OCI-LY3 (cell line): ENCODE measurements around the gene EPHA8.

ENCODE experiments used
- H2AFZ ChIP-seq: fragments of 200-600, 300-600 bp; shearing (Covaris generic); 2 replicates; pipeline ENCODE4 v1.6.0; 2014; ENCODE audit warnings: antibody characterized with exemption, low read depth, low read length
- H3K27ac ChIP-seq: fragments of 200-600, 300-600 bp; sonication (generic); 2 replicates; pipeline ENCODE4 v1.5.1; 2014; ENCODE audit warnings: mild to moderate bottlenecking, low read length, moderate library complexity, mixed read lengths
- H3K27me3 ChIP-seq: fragments of 200-600, 300-600 bp; sonication (generic); 2 replicates; pipeline ENCODE4 v1.6.1; 2014; ENCODE audit warnings: low read depth, low read length, mixed read lengths
- H3K36me3 ChIP-seq: fragments of 200-600, 300-600 bp; sonication (generic); replicated peaks from 2 replicates; pipeline ENCODE3; 2014; ENCODE audit warnings: low read depth, low read length, mixed read lengths
- H3K4me1 ChIP-seq: fragments of 300-600, 200-600 bp; sonication (generic); 2 replicates; pipeline ENCODE4 v1.6.1; 2014; ENCODE audit warnings: low read length, mixed read lengths
- H3K4me2 ChIP-seq: fragments of 200-600, 300-600 bp; sonication (generic); 2 replicates; pipeline ENCODE4 v1.6.1; 2014; ENCODE audit warnings: low read length, mixed read lengths
- H3K4me3 ChIP-seq: fragments of 300-600, 200-600 bp; sonication (generic); 2 replicates; pipeline ENCODE4 v1.5.1; 2014; ENCODE audit warnings: antibody characterized with exemption, mild to moderate bottlenecking, low read length, moderate library complexity
- H3K79me2 ChIP-seq: fragments of 300-600, 200-600 bp; shearing (Covaris generic); 2 replicates; pipeline ENCODE4 v1.6.1; 2014; ENCODE audit warnings: mild to moderate bottlenecking, low read length, mixed read lengths
- H3K9ac ChIP-seq: fragments of 300-600, 200-600 bp; shearing (Covaris generic); 2 replicates; pipeline ENCODE4 v1.6.0; 2014; ENCODE audit warnings: mild to moderate bottlenecking, low read length, moderate library complexity
- H3K9me3 ChIP-seq: fragments of 200-600, 300-600 bp; shearing (Covaris generic); 2 replicates; pipeline ENCODE4 v1.6.1; 2014; ENCODE audit warnings: low read length, mixed read lengths; ENCODE audit not compliant: insufficient read depth
- H4K20me1 ChIP-seq: fragments of 200-600, 300-600 bp; sonication (generic); 2 replicates; pipeline ENCODE4 v1.6.1; 2016; ENCODE audit warnings: low read length, mixed read lengths; ENCODE audit not compliant: insufficient read depth
- EZH2phosphoT487 ChIP-seq: fragments of 200-600 bp; shearing (Covaris generic); IDR thresholded peaks from 2 replicates; pipeline ENCODE4 v1.6.1; 2018; ENCODE audit warnings: antibody characterized with exemption, mixed run types, low read depth
- TF ChIP-seq, protein P1 (sequence below): fragments of 200-600, 300-600 bp; sonication (generic); IDR thresholded peaks from 2 replicates; pipeline ENCODE4 v1.5.1; 2014; ENCODE audit warnings: antibody characterized with exemption, low read length, low read depth

The EPHA8 gene

DNA sequence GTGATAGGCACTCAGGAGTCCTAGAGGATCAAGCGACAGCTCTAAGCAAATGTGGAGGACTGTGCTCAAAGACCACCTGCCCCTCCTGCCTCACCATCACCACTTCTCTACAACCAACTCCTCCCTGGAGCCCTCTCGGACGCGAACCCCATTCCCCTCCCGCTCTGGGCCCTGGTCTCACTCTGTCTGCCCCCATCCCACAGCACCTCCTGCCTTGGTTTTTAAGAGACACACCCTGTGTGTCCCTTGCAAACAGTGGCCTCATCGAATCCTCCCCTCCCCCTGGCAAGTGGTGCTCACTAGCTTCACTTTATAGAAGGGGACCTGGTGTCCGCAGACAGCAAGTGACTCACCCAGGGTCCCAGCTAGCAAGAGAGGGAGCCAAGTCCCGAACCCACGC, 28.8 kb downstream of the EPHA8 start:
- H3K27me3 ChIP-seq, result no peaks in the 10 kb centered on the region
- H2AFZ ChIP-seq, result no peak overlapping the region
- H3K36me3 ChIP-seq, result no peaks in the 10 kb centered on the region
- H3K4me3 ChIP-seq, result no peak overlapping the region
- H3K27ac ChIP-seq, result no peak overlapping the region
- H3K79me2 ChIP-seq, result no peaks in the 10 kb centered on the region
- H3K9me3 ChIP-seq, result no peaks in the 10 kb centered on the region
- H3K9ac ChIP-seq, result no peak overlapping the region
- H4K20me1 ChIP-seq, result no peaks in the 10 kb centered on the region
- no peaks in the 10 kb centered on the region for H3K4me1 ChIP-seq
- TF ChIP-seq EZH2phosphoT487, result no peak
- TF ChIP-seq, protein P1, sequence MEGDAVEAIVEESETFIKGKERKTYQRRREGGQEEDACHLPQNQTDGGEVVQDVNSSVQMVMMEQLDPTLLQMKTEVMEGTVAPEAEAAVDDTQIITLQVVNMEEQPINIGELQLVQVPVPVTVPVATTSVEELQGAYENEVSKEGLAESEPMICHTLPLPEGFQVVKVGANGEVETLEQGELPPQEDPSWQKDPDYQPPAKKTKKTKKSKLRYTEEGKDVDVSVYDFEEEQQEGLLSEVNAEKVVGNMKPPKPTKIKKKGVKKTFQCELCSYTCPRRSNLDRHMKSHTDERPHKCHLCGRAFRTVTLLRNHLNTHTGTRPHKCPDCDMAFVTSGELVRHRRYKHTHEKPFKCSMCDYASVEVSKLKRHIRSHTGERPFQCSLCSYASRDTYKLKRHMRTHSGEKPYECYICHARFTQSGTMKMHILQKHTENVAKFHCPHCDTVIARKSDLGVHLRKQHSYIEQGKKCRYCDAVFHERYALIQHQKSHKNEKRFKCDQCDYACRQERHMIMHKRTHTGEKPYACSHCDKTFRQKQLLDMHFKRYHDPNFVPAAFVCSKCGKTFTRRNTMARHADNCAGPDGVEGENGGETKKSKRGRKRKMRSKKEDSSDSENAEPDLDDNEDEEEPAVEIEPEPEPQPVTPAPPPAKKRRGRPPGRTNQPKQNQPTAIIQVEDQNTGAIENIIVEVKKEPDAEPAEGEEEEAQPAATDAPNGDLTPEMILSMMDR, result no peak
- no peak overlapping the region for H3K4me2 ChIP-seq

DNA sequence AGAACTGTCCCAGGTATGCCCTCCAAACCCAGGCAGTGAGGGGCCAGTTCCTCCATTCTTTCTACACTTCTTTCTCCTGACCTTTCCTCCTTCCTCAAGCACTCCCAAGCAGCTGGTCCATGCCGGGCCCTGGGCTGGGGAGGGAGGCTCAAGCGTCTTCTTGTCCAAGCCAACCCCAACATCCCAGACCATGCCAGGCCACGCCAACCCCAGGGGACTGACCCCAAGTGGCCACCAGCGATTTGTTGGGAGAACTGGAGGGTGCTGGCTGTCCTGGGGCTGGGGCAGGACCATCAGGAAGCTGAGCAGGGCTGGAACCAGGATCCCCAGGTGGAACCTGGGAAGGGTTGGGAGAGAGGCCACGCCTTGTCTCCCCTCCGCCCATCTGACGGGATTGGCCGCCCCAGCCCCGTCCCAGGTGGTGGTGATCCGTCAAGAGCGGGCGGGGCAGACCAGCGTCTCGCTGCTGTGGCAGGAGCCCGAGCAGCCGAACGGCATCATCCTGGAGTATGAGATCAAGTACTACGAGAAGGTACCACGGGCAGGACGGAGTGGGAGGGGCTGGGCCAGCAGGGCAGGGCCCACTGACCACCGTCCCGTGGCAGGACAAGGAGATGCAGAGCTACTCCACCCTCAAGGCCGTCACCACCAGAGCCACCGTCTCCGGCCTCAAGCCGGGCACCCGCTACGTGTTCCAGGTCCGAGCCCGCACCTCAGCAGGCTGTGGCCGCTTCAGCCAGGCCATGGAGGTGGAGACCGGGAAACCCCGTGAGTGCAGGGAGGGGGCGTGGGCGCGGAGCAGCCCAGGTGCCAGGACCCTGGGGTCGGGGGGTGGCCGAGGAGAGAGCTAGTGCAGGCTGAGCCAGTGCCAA, 29.9 kb downstream of the EPHA8 start:
- Histone ChIP-seq H3K36me3 (no peaks in the 10 kb centered on the region), H4K20me1 (no peaks in the 10 kb centered on the region), H2AFZ (no peak overlapping the region), H3K9ac (no peak overlapping the region), H3K79me2 (no peaks in the 10 kb centered on the region), H3K4me2 (no peak overlapping the region), H3K27ac (no peak overlapping the region), H3K9me3 (no peaks in the 10 kb centered on the region), H3K4me1 (no peaks in the 10 kb centered on the region), H3K27me3 (no peaks in the 10 kb centered on the region), H3K4me3 (no peak overlapping the region)
- no peak for TF ChIP-seq EZH2phosphoT487
- TF ChIP-seq, protein P1, result no peak

DNA sequence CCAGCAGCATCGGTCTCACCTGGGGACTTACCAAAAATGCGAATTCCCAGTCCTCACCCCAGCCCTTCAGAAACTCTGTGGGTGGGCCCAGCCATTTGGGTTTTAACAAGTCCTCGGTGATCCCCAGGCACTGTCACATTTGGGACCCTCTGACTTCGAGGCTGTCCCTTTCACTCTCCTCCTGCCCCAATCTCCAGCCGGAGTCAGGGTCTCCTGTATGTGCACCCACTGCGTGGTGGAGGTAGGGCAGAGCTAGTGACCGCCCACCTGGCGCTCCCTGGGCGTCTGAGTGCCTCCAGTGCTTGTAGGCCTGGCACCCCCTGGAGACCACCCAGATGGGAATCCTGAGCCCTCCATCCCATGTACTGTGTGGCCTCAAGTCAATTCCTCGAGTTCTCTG, 31.1 kb downstream of the EPHA8 start:
- H3K27ac ChIP-seq, result no peak overlapping the region
- no peaks in the 10 kb centered on the region for H3K36me3 ChIP-seq
- no peak overlapping the region for H3K4me3 ChIP-seq
- H4K20me1 ChIP-seq, result no peaks in the 10 kb centered on the region
- no peaks in the 10 kb centered on the region for H3K4me1 ChIP-seq
- H2AFZ ChIP-seq, result no peak overlapping the region
- H3K79me2 ChIP-seq, result no peaks in the 10 kb centered on the region
- no peak overlapping the region for H3K9ac ChIP-seq
- no peak overlapping the region for H3K4me2 ChIP-seq
- no peak for TF ChIP-seq EZH2phosphoT487
- TF ChIP-seq, protein P1, result no peak
- H3K27me3 ChIP-seq, result no peaks in the 10 kb centered on the region
- H3K9me3 ChIP-seq, result no peaks in the 10 kb centered on the region

DNA sequence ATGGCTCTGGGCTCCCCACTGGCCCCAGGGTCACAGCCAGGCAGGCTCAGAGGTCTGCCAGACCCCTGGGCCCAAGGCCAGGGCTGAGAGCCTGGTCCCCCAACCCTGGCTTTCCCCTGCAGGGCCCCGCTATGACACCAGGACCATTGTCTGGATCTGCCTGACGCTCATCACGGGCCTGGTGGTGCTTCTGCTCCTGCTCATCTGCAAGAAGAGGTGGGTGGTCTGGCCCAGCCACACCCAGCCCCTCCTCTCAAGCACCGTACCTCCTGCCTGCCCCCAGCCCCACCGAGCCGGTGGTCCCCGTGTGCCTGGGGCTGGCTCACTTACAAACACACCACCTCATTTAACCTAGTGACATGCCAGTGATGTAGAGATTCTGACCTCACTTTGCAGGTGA, 31.8 kb downstream of the EPHA8 start:
- H3K9ac ChIP-seq, result no peak overlapping the region
- no peak overlapping the region for H3K27ac ChIP-seq
- H3K4me2 ChIP-seq, result no peak overlapping the region
- H3K79me2 ChIP-seq, result no peaks in the 10 kb centered on the region
- no peak overlapping the region for H2AFZ ChIP-seq
- H3K9me3 ChIP-seq, result no peaks in the 10 kb centered on the region
- H3K4me1 ChIP-seq, result no peaks in the 10 kb centered on the region
- no peak overlapping the region for H3K4me3 ChIP-seq
- no peaks in the 10 kb centered on the region for H3K27me3 ChIP-seq
- no peaks in the 10 kb centered on the region for H3K36me3 ChIP-seq
- H4K20me1 ChIP-seq, result no peaks in the 10 kb centered on the region
- TF ChIP-seq, protein P1, result no peak
- no peak for TF ChIP-seq EZH2phosphoT487
